ENCODE measurements around the gene SMTN. TPM values are rescaled to one million over a fixed set of nuclear protein-coding genes. Genes with fewer than 3 reads are reported as not detected.
"Not testable (repeated sequence)": the region's sequence is repeated elsewhere in the genome, so short reads cannot be mapped to it uniquely, and the experiment has no call there.

SMTN gene
- total RNA-seq, 2 experiments from 2014 or later: 40.1 to 45.8 TPM

- H3K27me3 Mint-ChIP-seq: no peaks in the 10 kb centered on the region
- DNase-seq (no peak), ATAC-seq (no peak)
- ChIA-PET CTCF (interaction anchor here (0.7 to 1.3 kb wide), 4 partner anchors 14 to 172 kb away, joined by 3 to 4 read pairs (median 3); partner anchors contain the start of gene SELENOM), POLR2A (no interaction called here)
- H3K9me3 Mint-ChIP-seq (ENCODE audit: low read depth): no peaks in the 10 kb centered on the region
- no peaks in the 10 kb centered on the region for H3K4me1 Mint-ChIP-seq
- intact Hi-C loops (cut with DNase I, micrococcal nuclease): no loop called here
- no peak overlapping the region for H3K4me3 Mint-ChIP-seq
- peaks cover 2% of the 10 kb centered on the region for H3K36me3 Mint-ChIP-seq (ENCODE audit: low read depth)
- no peak overlapping the region for H3K27ac Mint-ChIP-seq
Observed at GRCh38 chr22:31093086-31093850, 12.2 kb downstream of the SMTN start.

GRCh38 chr22:31094021-31094551, 13.0 kb downstream of the SMTN start:
- DNase-seq: no peak
- POLR2A ChIA-PET: no interaction called here
- Mint-ChIP-seq H3K27ac (no peak overlapping the region), H3K4me1 (no peaks in the 10 kb centered on the region), H3K4me3 (no peak overlapping the region), H3K27me3 (no peaks in the 10 kb centered on the region), H3K36me3 (ENCODE audit: low read depth) (peaks cover under 1% of the 10 kb centered on the region), H3K9me3 (ENCODE audit: low read depth) (no peaks in the 10 kb centered on the region)
- CTCF ChIA-PET: interaction anchor here (0.6 to 1.3 kb wide), 3 partner anchors 14 to 208 kb away, joined by 3 to 4 read pairs (median 3); partner anchors contain the start of gene SELENOM
- intact Hi-C loops (cut with DNase I, micrococcal nuclease): no loop called here
- ATAC-seq: no peak

GRCh38 chr22:31094741-31095140, 13.6 kb downstream of the SMTN start:
- no peaks in the 10 kb centered on the region for H3K4me1 Mint-ChIP-seq
- CTCF ChIA-PET: interaction anchor here (1.3 kb wide), 1 partner anchor 13 kb away, joined by 4 read pairs; the partner anchor contains the start of gene SELENOM
- DNase-seq: no peak
- POLR2A ChIA-PET: no interaction called here
- H3K27ac Mint-ChIP-seq: no peak overlapping the region
- ATAC-seq: no peak
- H3K4me3 Mint-ChIP-seq: no peak overlapping the region
- H3K27me3 Mint-ChIP-seq: no peaks in the 10 kb centered on the region
- intact Hi-C loops (cut with DNase I, micrococcal nuclease): no loop called here
- H3K36me3 Mint-ChIP-seq (ENCODE audit: low read depth): no peaks in the 10 kb centered on the region
- H3K9me3 Mint-ChIP-seq (ENCODE audit: low read depth): no peaks in the 10 kb centered on the region

- Mint-ChIP-seq H3K4me3 (no peak overlapping the region), H3K27ac (no peak overlapping the region), H3K4me1 (no peaks in the 10 kb centered on the region), H3K9me3 (ENCODE audit: low read depth) (no peaks in the 10 kb centered on the region), H3K27me3 (no peaks in the 10 kb centered on the region), H3K36me3 (ENCODE audit: low read depth) (no peaks in the 10 kb centered on the region)
- POLR2A ChIA-PET: no interaction called here
- CTCF ChIA-PET: interaction anchor here (0.5 to 1.8 kb wide), 5 partner anchors 10 to 118 kb away, joined by 3 to 13 read pairs (median 3); no protein-coding TSS in a partner anchor
- intact Hi-C loops (cut with DNase I, micrococcal nuclease): no loop called here
- DNase-seq (no peak), ATAC-seq (no peak)
Observed at GRCh38 chr22:31095637-31096249, 14.6 kb downstream of the SMTN start.

- intact Hi-C loops (cut with DNase I, micrococcal nuclease): no loop called here
- no peaks in the 10 kb centered on the region for H3K36me3 Mint-ChIP-seq (ENCODE audit: low read depth)
- ChIA-PET POLR2A (no interaction called here), CTCF (interaction anchor here (1.8 kb wide), 1 partner anchor 11 kb away, joined by 13 read pairs; no protein-coding TSS in a partner anchor)
- H3K9me3 Mint-ChIP-seq (ENCODE audit: low read depth): no peaks in the 10 kb centered on the region
- no peak for DNase-seq
- no peak overlapping the region for H3K27ac Mint-ChIP-seq
- H3K4me3 Mint-ChIP-seq: no peak overlapping the region
- H3K27me3 Mint-ChIP-seq: no peaks in the 10 kb centered on the region
- ATAC-seq: no peak
- H3K4me1 Mint-ChIP-seq: no peaks in the 10 kb centered on the region
Observed at GRCh38 chr22:31096657-31097279, 15.7 kb downstream of the SMTN start.

GRCh38 chr22:31097539-31097938, 16.4 kb downstream of the SMTN start:
- not testable (repeated sequence) for H3K27ac Mint-ChIP-seq

GRCh38 chr22:31097941-31098631, 17.0 kb downstream of the SMTN start:
- Mint-ChIP-seq H3K4me1 (no peaks in the 10 kb centered on the region), H3K27ac (no peak overlapping the region), H3K4me3 (no peak overlapping the region), H3K27me3 (no peaks in the 10 kb centered on the region), H3K9me3 (ENCODE audit: low read depth) (no peaks in the 10 kb centered on the region), H3K36me3 (ENCODE audit: low read depth) (no peaks in the 10 kb centered on the region)
- intact Hi-C loops (cut with DNase I, micrococcal nuclease): no loop called here
- DNase-seq (no peak), ATAC-seq (no peak)
- ChIA-PET POLR2A (no interaction called here), CTCF (interaction anchor here (0.8 kb wide), 1 partner anchor 46 kb away, joined by 4 read pairs; no protein-coding TSS in a partner anchor)

More at GRCh38 chr22:31097539-31097938, 16.4 kb downstream of the SMTN start:
- ATAC-seq; DNase-seq; H3K27me3 Mint-ChIP-seq; H3K4me1 Mint-ChIP-seq; CTCF ChIA-PET; H3K36me3 Mint-ChIP-seq (ENCODE audit: low read depth); H3K9me3 Mint-ChIP-seq (ENCODE audit: low read depth); H3K4me3 Mint-ChIP-seq; intact Hi-C loops (cut with DNase I, micrococcal nuclease); POLR2A ChIA-PET: not testable (repeated sequence)

- no peak overlapping the region for H3K4me3 Mint-ChIP-seq
- no peaks in the 10 kb centered on the region for H3K4me1 Mint-ChIP-seq
- no peaks in the 10 kb centered on the region for H3K36me3 Mint-ChIP-seq (ENCODE audit: low read depth)
- no peak for DNase-seq
- intact Hi-C loops (cut with DNase I, micrococcal nuclease): no loop called here
- H3K27me3 Mint-ChIP-seq: no peaks in the 10 kb centered on the region
- POLR2A ChIA-PET: no interaction called here
- CTCF ChIA-PET: interaction anchor here (0.6 to 1.2 kb wide), 3 partner anchors 16 to 177 kb away, joined by 3 to 4 read pairs (median 3); no protein-coding TSS in a partner anchor
- no peak for ATAC-seq
- no peak overlapping the region for H3K27ac Mint-ChIP-seq
- H3K9me3 Mint-ChIP-seq (ENCODE audit: low read depth): no peaks in the 10 kb centered on the region
Observed at GRCh38 chr22:31098632-31099110, 17.6 kb downstream of the SMTN start.

GRCh38 chr22:31099386-31099785, 18.3 kb downstream of the SMTN start:
- no peaks in the 10 kb centered on the region for H3K36me3 Mint-ChIP-seq (ENCODE audit: low read depth)
- no peaks in the 10 kb centered on the region for H3K9me3 Mint-ChIP-seq (ENCODE audit: low read depth)
- no peak overlapping the region for H3K27ac Mint-ChIP-seq
- H3K4me3 Mint-ChIP-seq: no peak overlapping the region
- H3K4me1 Mint-ChIP-seq: no peaks in the 10 kb centered on the region
- intact Hi-C loops (cut with DNase I, micrococcal nuclease): no loop called here
- ATAC-seq (no peak), DNase-seq (no peak)
- no peaks in the 10 kb centered on the region for H3K27me3 Mint-ChIP-seq
- POLR2A ChIA-PET: no interaction called here
- CTCF ChIA-PET: interaction anchor here (0.6 to 1.2 kb wide), 3 partner anchors 17 to 498 kb away, joined by 3 to 4 read pairs (median 3); no protein-coding TSS in a partner anchor

GRCh38 chr22:31099841-31100761, 19.0 kb downstream of the SMTN start:
- Mint-ChIP-seq H3K9me3 (ENCODE audit: low read depth) (no peaks in the 10 kb centered on the region), H3K27ac (no peak overlapping the region), H3K4me1 (no peaks in the 10 kb centered on the region), H3K27me3 (no peaks in the 10 kb centered on the region), H3K36me3 (ENCODE audit: low read depth) (no peaks in the 10 kb centered on the region), H3K4me3 (no peak overlapping the region)
- ChIA-PET CTCF (interaction anchor here (1.2 kb wide), 1 partner anchor 17 kb away, joined by 3 read pairs; no protein-coding TSS in a partner anchor), POLR2A (no interaction called here)
- ATAC-seq: no peak
- DNase-seq: no peak
- intact Hi-C loops (cut with DNase I, micrococcal nuclease): no loop called here
